K562 (cell line): ENCODE measurements around the gene SLC26A5. TPM values are rescaled to one million over a fixed set of nuclear protein-coding genes. Genes with fewer than 3 reads are reported as not detected.

Source experiments
- ARID1B ChIP-seq: fragments of 450-650 bp; IDR thresholded peaks from 2 replicates; pipeline ENCODE4 v1.6.1; 2016; ENCODE audit warnings: antibody characterized with exemption, mild to moderate bottlenecking, inconsistent platforms
- JUN ChIP-seq, 2 experiments: sonication (generic) in 1 of 2; formaldehyde crosslinking in 1 of 2; IDR thresholded peaks; 2 replicates each; pipeline versions ENCODE4 v1.6.1 to v1.8.0; 2012 to 2022; ENCODE audit warnings: borderline replicate concordance in 2 of 2, mild to moderate bottlenecking in 2 of 2, improper control_type of control experiment in 1 of 2, low read depth in 1 of 2, low read length in 1 of 2, missing genetic modification reagents in 1 of 2
- ZNF699 ChIP-seq: fragments of 250-450 bp; sonication (Bioruptor Pico); IDR thresholded peaks from 2 replicates; pipeline ENCODE4 v1.8.0; 2021; ENCODE audit warnings: mild to moderate bottlenecking, moderate library complexity; ENCODE audit not compliant: insufficient replicate concordance
- polyA plus RNA-seq, 8 experiments: library from polyadenylated mRNA; depleted of rRNA in 4 of 8; stranded (reverse) in 5 of 8; unstranded in 3 of 8; fragments of >200 nt; fragmentation: Nextera tagmentation in 2 of 8; fragmentation: Illumina TruSeq in 1 of 8; extraction: Ambion mirVana in 2 of 8; extraction: Trizol in 1 of 8; gene quantifications; 2 replicates each; pipeline versions ENCODE4 v1.2.1 to v1.2.3, GENCODE V29; 2011 to 2014; ENCODE audit warnings: inconsistent platforms in 1 of 8, missing spikeins in 1 of 8
- total RNA-seq, 7 experiments: library from RNA; depleted of rRNA in 6 of 7; stranded (reverse); fragments of >200 nt in 6 of 7; fragmentation: Illumina TruSeq in 2 of 7; extraction: Trizol in 2 of 7; gene quantifications; 2 replicates each; pipeline versions ENCODE4 v1.2.1 to v1.2.3, GENCODE V29; 2011 to 2021; ENCODE audit warnings: low replicate concordance in 1 of 7
- TF ChIP-seq, protein P1 (sequence below): sonication (generic); formaldehyde crosslinking; IDR thresholded peaks from 2 replicates; pipeline ENCODE4 v1.8.0; 2023; ENCODE audit warnings: missing genetic modification reagents, mild to moderate bottlenecking, borderline replicate concordance

SLC26A5 gene
- total and polyA plus RNA-seq, 9 of the 15 experiments (the other 6 are each of a cell fraction or from before 2014, with no cell fraction given): not detected

DNA sequence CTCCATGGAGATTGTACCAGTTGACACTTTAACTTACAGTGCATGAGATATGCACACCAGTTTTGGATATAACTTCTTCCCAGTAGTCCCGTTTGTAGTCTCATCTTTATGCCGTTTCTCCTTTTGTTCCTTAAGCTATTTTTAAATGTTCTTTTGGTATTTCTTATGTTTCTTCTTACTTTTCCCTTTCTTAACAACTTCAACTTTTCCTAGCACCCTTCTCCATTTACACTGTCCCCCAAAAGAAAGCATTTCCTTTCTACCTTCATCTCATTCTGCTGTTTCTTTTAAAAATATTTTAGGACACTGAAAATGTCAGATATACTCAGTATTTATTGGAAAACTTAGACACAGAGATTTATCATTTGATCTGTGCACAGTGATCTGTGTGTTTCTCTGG is 97.0 kb downstream of the SLC26A5 start (continued):
- TF ChIP-seq JUN (IDR thresholded peaks at IDR 0.05; ENCODE audit: borderline replicate concordance, low read depth, low read length): no peak
- TF ChIP-seq JUN (CRISPR knock-in tag; IDR thresholded peaks at IDR 0.05; ENCODE audit: borderline replicate concordance): no peak
- 0 out of 2 replicates have a peak, but pooled peaks have one; percentile 3 for TF ChIP-seq ARID1B
- TF ChIP-seq, protein P1, sequence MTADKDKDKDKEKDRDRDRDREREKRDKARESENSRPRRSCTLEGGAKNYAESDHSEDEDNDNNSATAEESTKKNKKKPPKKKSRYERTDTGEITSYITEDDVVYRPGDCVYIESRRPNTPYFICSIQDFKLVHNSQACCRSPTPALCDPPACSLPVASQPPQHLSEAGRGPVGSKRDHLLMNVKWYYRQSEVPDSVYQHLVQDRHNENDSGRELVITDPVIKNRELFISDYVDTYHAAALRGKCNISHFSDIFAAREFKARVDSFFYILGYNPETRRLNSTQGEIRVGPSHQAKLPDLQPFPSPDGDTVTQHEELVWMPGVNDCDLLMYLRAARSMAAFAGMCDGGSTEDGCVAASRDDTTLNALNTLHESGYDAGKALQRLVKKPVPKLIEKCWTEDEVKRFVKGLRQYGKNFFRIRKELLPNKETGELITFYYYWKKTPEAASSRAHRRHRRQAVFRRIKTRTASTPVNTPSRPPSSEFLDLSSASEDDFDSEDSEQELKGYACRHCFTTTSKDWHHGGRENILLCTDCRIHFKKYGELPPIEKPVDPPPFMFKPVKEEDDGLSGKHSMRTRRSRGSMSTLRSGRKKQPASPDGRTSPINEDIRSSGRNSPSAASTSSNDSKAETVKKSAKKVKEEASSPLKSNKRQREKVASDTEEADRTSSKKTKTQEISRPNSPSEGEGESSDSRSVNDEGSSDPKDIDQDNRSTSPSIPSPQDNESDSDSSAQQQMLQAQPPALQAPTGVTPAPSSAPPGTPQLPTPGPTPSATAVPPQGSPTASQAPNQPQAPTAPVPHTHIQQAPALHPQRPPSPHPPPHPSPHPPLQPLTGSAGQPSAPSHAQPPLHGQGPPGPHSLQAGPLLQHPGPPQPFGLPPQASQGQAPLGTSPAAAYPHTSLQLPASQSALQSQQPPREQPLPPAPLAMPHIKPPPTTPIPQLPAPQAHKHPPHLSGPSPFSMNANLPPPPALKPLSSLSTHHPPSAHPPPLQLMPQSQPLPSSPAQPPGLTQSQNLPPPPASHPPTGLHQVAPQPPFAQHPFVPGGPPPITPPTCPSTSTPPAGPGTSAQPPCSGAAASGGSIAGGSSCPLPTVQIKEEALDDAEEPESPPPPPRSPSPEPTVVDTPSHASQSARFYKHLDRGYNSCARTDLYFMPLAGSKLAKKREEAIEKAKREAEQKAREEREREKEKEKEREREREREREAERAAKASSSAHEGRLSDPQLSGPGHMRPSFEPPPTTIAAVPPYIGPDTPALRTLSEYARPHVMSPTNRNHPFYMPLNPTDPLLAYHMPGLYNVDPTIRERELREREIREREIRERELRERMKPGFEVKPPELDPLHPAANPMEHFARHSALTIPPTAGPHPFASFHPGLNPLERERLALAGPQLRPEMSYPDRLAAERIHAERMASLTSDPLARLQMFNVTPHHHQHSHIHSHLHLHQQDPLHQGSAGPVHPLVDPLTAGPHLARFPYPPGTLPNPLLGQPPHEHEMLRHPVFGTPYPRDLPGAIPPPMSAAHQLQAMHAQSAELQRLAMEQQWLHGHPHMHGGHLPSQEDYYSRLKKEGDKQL: no peak
- no peak for TF ChIP-seq ZNF699
